Measurements from ENCODE around the gene TDRD9.

The TDRD9 gene

DNA sequence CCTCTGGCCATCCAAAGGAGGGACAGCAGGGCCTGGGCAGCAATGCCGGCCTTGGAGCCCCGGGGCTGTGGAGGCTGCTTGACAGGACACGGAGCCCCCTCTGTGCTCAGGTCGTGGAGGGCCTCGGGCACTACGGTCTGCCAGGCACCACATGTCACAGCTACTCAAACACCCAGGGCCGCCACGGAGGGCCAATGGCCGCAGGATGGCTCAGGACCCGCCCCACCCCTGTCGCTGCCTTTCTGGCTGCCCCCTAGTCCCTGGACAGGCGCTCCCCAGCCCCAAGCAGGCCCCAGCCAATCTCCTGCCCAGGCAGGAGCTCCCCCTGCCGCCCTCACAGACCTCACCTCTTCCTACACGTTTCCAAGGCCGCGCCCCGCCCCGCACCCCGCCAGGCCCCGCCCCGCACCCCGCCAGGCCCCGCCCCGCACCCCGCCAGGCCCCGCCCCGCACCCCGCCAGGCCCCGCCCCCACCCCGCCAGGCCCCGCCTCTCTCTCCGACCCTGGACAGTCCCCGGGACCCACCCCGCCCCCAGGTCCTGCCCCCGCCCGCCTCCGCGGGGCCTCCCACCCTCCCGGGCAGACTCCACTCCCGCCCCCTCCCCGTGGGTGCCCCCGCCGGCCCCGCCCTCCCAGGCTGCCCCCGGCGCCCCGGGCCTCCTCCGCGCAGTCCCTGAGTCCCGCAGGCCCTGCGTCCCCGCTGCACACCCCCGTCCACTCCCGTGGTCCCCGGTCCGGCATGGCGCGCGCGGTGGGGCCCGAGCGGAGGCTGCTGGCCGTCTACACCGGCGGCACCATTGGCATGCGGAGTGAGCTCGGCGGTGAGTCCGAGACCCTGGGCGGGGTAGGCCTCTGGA, 157.0 kb downstream of the TDRD9 start, which contains the start of gene ASPG:
Gene ASPG (plus strand): TSS at position 669 of the 857 bp plus-strand sequence. CDS start 71 bp downstream, at position 740.
- peaks cover 45% of the 10 kb centered on the region for H3K27me3 ChIP-seq (ENCODE audit: insufficient read depth, low read length)
- no peak within 1 kb of the TSS for H3K27ac ChIP-seq (ENCODE audit: low read depth, low read length)
- H3K4me1 ChIP-seq (ENCODE audit: control insufficient read depth, insufficient read depth, low read length, unreplicated experiment): no peaks in the 10 kb centered on the region
- H2AFZ ChIP-seq (ENCODE audit: low read length, unreplicated experiment): no peak within 1 kb of the TSS
- H3K4me3 ChIP-seq (ENCODE audit: low read depth, low read length): no peak within 1 kb of the TSS
- no peaks in the 10 kb centered on the region for H3K36me3 ChIP-seq (ENCODE audit: insufficient read depth, low read length)
- no peaks in the 10 kb centered on the region for H3K79me2 ChIP-seq (ENCODE audit: control insufficient read depth, insufficient read depth, low read length, unreplicated experiment)

- no peak overlapping the region for H3K4me3 ChIP-seq (ENCODE audit: low read depth, low read length)
- H3K27ac ChIP-seq (ENCODE audit: low read depth, low read length): no peak overlapping the region
- H3K79me2 ChIP-seq (ENCODE audit: control insufficient read depth, insufficient read depth, low read length, unreplicated experiment): no peaks in the 10 kb centered on the region
- no peak overlapping the region for H2AFZ ChIP-seq (ENCODE audit: low read length, unreplicated experiment)
- H3K27me3 ChIP-seq (ENCODE audit: insufficient read depth, low read length): peaks cover 41% of the 10 kb centered on the region
- H3K36me3 ChIP-seq (ENCODE audit: insufficient read depth, low read length): no peaks in the 10 kb centered on the region
- no peaks in the 10 kb centered on the region for H3K4me1 ChIP-seq (ENCODE audit: control insufficient read depth, insufficient read depth, low read length, unreplicated experiment)
These were observed 157.6 kb downstream of the TDRD9 start for GRCh38 chr14:104085889-104086201.

- no peaks in the 10 kb centered on the region for H3K4me1 ChIP-seq (ENCODE audit: control insufficient read depth, insufficient read depth, low read length, unreplicated experiment)
- no peaks in the 10 kb centered on the region for H3K36me3 ChIP-seq (ENCODE audit: insufficient read depth, low read length)
- no peak overlapping the region for H3K4me3 ChIP-seq (ENCODE audit: low read depth, low read length)
- H2AFZ ChIP-seq (ENCODE audit: low read length, unreplicated experiment): no peak overlapping the region
- H3K27me3 ChIP-seq (ENCODE audit: insufficient read depth, low read length): peaks cover 41% of the 10 kb centered on the region
- no peak overlapping the region for H3K27ac ChIP-seq (ENCODE audit: low read depth, low read length)
- no peaks in the 10 kb centered on the region for H3K79me2 ChIP-seq (ENCODE audit: control insufficient read depth, insufficient read depth, low read length, unreplicated experiment)
These were observed 158.0 kb downstream of the TDRD9 start for GRCh38 chr14:104086210-104086660.

DNA sequence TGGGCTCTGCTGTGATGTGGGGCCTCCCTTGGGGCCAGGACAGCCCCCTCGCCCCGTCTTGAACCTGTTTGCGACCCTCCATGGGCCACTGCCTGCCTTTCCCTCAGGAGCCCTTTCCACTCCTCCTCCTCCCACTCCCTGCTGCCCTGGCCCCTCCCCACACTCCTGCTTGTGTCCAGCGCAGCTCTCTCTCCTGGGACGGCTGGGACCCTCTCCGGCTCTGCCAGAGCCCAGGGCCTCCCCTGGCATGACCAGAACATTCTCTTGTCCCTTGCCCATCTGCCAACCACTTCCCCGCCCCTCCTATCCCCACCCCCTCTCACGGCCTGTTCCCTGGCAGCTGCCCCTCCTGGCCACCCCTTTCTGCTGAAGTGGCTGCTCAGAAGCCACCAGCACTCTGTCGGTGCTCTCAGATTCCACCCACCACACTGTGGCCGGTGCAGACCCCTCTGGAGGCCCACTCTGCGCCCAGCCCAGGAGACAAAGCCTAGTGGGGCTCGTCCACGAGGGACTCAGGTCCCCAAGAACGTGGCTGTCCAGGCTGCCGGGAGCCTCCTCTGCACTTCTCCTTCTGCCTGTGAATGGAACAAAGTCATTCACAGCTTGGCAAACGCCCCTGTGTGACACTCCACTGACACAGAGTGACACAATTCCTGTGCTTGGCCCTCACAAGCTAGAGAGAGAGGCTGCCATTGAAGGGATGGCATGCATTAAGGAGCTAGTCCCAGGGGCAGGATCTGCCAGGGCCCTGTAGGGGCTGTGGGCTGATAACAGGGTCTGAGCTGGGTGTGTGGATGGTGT, 158.6 kb downstream of the TDRD9 start:
- H3K4me1 ChIP-seq (ENCODE audit: control insufficient read depth, insufficient read depth, low read length, unreplicated experiment): no peaks in the 10 kb centered on the region
- no peak overlapping the region for H2AFZ ChIP-seq (ENCODE audit: low read length, unreplicated experiment)
- H3K36me3 ChIP-seq (ENCODE audit: insufficient read depth, low read length): no peaks in the 10 kb centered on the region
- no peaks in the 10 kb centered on the region for H3K79me2 ChIP-seq (ENCODE audit: control insufficient read depth, insufficient read depth, low read length, unreplicated experiment)
- no peak overlapping the region for H3K27ac ChIP-seq (ENCODE audit: low read depth, low read length)
- H3K27me3 ChIP-seq (ENCODE audit: insufficient read depth, low read length): peaks cover 41% of the 10 kb centered on the region
- H3K4me3 ChIP-seq (ENCODE audit: low read depth, low read length): no peak overlapping the region

DNA sequence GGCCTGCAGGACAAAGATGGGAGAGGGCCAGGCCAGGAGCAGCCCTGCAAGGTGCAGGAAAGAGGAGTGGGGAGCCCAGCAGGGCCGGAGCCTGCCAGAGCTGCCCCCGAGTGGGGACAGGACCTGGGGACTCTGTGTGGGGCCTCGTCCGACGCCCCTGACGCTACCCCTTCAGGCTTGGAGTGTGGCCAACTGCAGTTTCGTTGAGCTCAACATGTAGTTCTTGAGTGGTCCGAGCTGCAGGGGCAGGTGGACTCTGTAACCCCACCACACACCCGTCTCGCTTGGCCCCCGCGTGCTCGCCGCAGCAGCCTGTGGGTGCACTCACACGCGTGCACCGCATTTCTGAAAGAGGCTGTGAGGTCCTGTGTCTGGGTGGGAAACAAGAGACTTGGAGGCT, 159.2 kb downstream of the TDRD9 start:
- Histone ChIP-seq H3K27ac (ENCODE audit: low read depth, low read length) (no peak overlapping the region), H3K27me3 (ENCODE audit: insufficient read depth, low read length) (peaks cover 34% of the 10 kb centered on the region), H3K4me3 (ENCODE audit: low read depth, low read length) (no peak overlapping the region), H2AFZ (ENCODE audit: low read length, unreplicated experiment) (no peak overlapping the region), H3K4me1 (ENCODE audit: control insufficient read depth, insufficient read depth, low read length, unreplicated experiment) (no peaks in the 10 kb centered on the region), H3K36me3 (ENCODE audit: insufficient read depth, low read length) (no peaks in the 10 kb centered on the region), H3K79me2 (ENCODE audit: control insufficient read depth, insufficient read depth, low read length, unreplicated experiment) (no peaks in the 10 kb centered on the region)

DNA sequence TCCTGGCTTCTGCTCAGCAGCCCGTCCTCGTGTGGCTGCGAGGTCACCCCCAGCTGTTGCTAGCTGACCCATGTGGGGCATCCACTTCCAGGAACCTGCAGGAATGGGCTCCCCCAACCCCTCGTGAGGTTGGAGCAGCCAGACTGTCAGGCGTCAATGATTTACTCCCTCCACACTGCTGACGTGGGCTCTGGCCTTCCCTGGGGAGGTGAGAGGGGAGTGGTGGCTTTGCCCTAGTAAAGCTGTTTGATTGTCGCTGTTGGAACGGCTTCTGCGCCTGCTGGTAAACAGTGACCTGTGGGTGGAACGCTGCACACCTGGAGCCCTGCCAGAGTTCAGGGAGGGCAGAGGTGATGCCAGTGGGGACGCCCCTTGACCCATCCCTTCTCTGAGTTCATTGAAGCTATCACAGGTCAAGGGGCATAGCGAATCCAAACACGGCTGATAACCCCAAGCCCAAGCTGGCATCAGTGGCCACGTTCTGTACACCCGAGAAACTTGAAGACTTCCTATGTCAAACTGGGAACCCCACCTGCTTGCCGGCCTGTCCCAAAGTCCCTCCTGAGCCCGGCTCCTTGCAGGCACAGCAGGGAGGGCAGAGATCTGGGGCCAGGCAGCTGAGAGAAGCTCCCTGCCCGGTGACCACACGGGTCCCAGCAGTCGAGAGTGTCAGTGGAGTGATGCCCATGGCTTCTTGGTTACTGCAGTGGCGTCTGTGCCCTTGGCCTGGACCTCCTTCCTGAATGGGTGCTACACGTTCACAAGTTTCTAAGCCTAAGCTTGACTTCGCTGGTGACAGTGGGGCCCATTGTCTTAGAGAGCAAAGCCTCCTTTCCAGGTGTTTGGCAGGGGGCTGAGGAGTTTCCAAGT, 160.0 kb downstream of the TDRD9 start:
- H3K27ac ChIP-seq (ENCODE audit: low read depth, low read length): no peak overlapping the region
- no peaks in the 10 kb centered on the region for H3K36me3 ChIP-seq (ENCODE audit: insufficient read depth, low read length)
- H3K4me1 ChIP-seq (ENCODE audit: control insufficient read depth, insufficient read depth, low read length, unreplicated experiment): no peaks in the 10 kb centered on the region
- no peak overlapping the region for H3K4me3 ChIP-seq (ENCODE audit: low read depth, low read length)
- H3K79me2 ChIP-seq (ENCODE audit: control insufficient read depth, insufficient read depth, low read length, unreplicated experiment): no peaks in the 10 kb centered on the region
- peaks cover 29% of the 10 kb centered on the region for H3K27me3 ChIP-seq (ENCODE audit: insufficient read depth, low read length)
- no peak overlapping the region for H2AFZ ChIP-seq (ENCODE audit: low read length, unreplicated experiment)

DNA sequence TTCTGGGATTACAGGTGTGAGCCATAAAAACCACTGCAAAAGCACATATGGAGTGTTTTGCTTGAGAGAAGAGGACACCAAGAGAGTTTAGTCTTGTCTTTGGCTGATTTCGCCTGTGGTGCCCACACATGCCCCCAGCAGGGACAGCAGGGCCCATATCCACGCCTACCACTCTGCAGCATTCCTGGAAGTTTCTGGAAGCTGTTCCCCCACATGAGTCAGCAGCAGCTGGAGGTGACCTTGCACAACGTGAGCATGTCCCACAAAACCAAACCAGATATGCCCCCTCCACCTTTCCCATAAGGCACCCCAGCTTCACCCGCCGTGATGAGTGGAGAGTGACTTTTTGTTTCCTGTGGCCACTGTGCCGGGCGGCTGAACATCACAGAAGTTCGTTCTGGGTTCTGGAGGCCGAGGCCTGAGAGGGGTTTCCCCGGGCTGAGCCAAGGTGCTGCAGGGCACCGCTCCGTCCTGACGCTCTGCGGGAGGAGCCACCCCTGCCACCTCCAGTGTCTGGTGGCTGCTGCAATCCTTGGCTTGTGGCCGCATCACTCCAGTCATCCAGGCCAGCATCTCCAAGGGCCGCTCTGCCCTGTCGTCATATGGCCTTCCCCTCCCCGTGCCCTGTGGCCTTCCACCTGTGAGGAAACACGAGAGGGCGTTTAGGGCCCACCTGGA, 162.0 kb downstream of the TDRD9 start:
- Histone ChIP-seq H2AFZ (ENCODE audit: low read length, unreplicated experiment) (no peak overlapping the region), H3K27me3 (ENCODE audit: insufficient read depth, low read length) (peaks cover 10% of the 10 kb centered on the region; the same call in 1 of the 2 replicates), H3K4me1 (ENCODE audit: control insufficient read depth, insufficient read depth, low read length, unreplicated experiment) (no peaks in the 10 kb centered on the region), H3K79me2 (ENCODE audit: control insufficient read depth, insufficient read depth, low read length, unreplicated experiment) (no peaks in the 10 kb centered on the region), H3K27ac (ENCODE audit: low read depth, low read length) (no peak overlapping the region), H3K4me3 (ENCODE audit: low read depth, low read length) (no peak overlapping the region), H3K36me3 (ENCODE audit: insufficient read depth, low read length) (no peaks in the 10 kb centered on the region)

GRCh38 chr14:104091061-104091926, 163.0 kb downstream of the TDRD9 start:
- Histone ChIP-seq H3K79me2 (ENCODE audit: control insufficient read depth, insufficient read depth, low read length, unreplicated experiment) (no peaks in the 10 kb centered on the region), H3K4me1 (ENCODE audit: control insufficient read depth, insufficient read depth, low read length, unreplicated experiment) (no peaks in the 10 kb centered on the region), H3K36me3 (ENCODE audit: insufficient read depth, low read length) (no peaks in the 10 kb centered on the region), H3K27ac (ENCODE audit: low read depth, low read length) (no peak overlapping the region), H2AFZ (ENCODE audit: low read length, unreplicated experiment) (no peak overlapping the region), H3K4me3 (ENCODE audit: low read depth, low read length) (no peak overlapping the region), H3K27me3 (ENCODE audit: insufficient read depth, low read length) (peaks cover 2% of the 10 kb centered on the region; the same call in 1 of the 2 replicates)

GRCh38 chr14:104091927-104092771, 163.9 kb downstream of the TDRD9 start:
- Histone ChIP-seq H3K36me3 (ENCODE audit: insufficient read depth, low read length) (no peaks in the 10 kb centered on the region), H2AFZ (ENCODE audit: low read length, unreplicated experiment) (no peak overlapping the region), H3K27ac (ENCODE audit: low read depth, low read length) (no peak overlapping the region), H3K4me1 (ENCODE audit: control insufficient read depth, insufficient read depth, low read length, unreplicated experiment) (no peaks in the 10 kb centered on the region), H3K27me3 (ENCODE audit: insufficient read depth, low read length) (no peaks in the 10 kb centered on the region), H3K4me3 (ENCODE audit: low read depth, low read length) (no peak overlapping the region), H3K79me2 (ENCODE audit: control insufficient read depth, insufficient read depth, low read length, unreplicated experiment) (no peaks in the 10 kb centered on the region)

All from ACC112 (cell line).